Uterus (tissue), 2 donors: ENCODE data around the gene SOD3.

Experiments used
- CTCF ChIP-seq, 4 experiments: fragments of 200-600 bp in 2 of 4; fragments of 450-650 bp in 2 of 4; sonication (generic) in 2 of 4; IDR thresholded peaks; one replicate each; pipeline ENCODE4 v1.5.1; 2016 to 2019; ENCODE audit warnings: antibody characterized with exemption in 4 of 4, mild to moderate bottlenecking in 2 of 4, moderate library complexity in 1 of 4
- POLR2A ChIP-seq, 2 donors: fragments of 450-650 bp; IDR thresholded peaks; one replicate each; pipeline ENCODE4 v1.6.1; 2016; ENCODE audit warnings: antibody characterized with exemption in 2 of 2, mild to moderate bottlenecking in 1 of 2, moderate library complexity in 1 of 2

- TF ChIP-seq POLR2A (IDR thresholded peaks at IDR 0.05) = no peak
- no peak for TF ChIP-seq CTCF (IDR thresholded peaks at IDR 0.05)
Observed at GRCh38 chr4:24771241-24771640, 24.1 kb upstream of the SOD3 start.
